ENCODE data around the gene ZNF804A.

The ZNF804A gene

GRCh38 chr2:184849516-184849915, 251.2 kb downstream of the ZNF804A start:
- DNase-seq (ENCODE audit: low read depth, low spot score) = no peak
- in situ Hi-C loops (cut with HindIII; ENCODE audit: low sequenced_read_pairs) = no loop called here
- no peak for TF ChIP-seq CTCF (IDR thresholded peaks at IDR 0.05; ENCODE audit: low read depth, low read length)
- H3K4me3 ChIP-seq (ENCODE audit: low read depth, low read length) = no peak overlapping the region

- in situ Hi-C loops (cut with HindIII; ENCODE audit: low sequenced_read_pairs) = no loop called here
These were observed 253.2 kb downstream of the ZNF804A start for GRCh38 chr2:184851576-184851975.

GRCh38 chr2:184859187-184859586, 260.9 kb downstream of the ZNF804A start:
- DNase-seq (ENCODE audit: low read depth, low spot score) = no peak
- no peak overlapping the region for H3K4me3 ChIP-seq (ENCODE audit: low read depth, low read length)
- in situ Hi-C loops (cut with HindIII; ENCODE audit: low sequenced_read_pairs) = no loop called here
- no peak for TF ChIP-seq CTCF (IDR thresholded peaks at IDR 0.05; ENCODE audit: low read depth, low read length)

More at GRCh38 chr2:184851576-184851975, 253.2 kb downstream of the ZNF804A start:
- no peak overlapping the region for H3K4me3 ChIP-seq (ENCODE audit: low read depth, low read length)
- DNase-seq (ENCODE audit: low read depth, low spot score) = no peak
- no peak for TF ChIP-seq CTCF (IDR thresholded peaks at IDR 0.05; ENCODE audit: low read depth, low read length)

GRCh38 chr2:184860744-184861143, 262.4 kb downstream of the ZNF804A start:
- H3K4me3 ChIP-seq (ENCODE audit: low read depth, low read length) = no peak overlapping the region
- in situ Hi-C loops (cut with HindIII; ENCODE audit: low sequenced_read_pairs) = no loop called here
- TF ChIP-seq CTCF (IDR thresholded peaks at IDR 0.05; ENCODE audit: low read depth, low read length) = no peak
- DNase-seq (ENCODE audit: low read depth, low spot score) = no peak

GRCh38 chr2:184875212-184875611, 276.9 kb downstream of the ZNF804A start:
- no peak for DNase-seq (ENCODE audit: low read depth, low spot score)
- TF ChIP-seq CTCF (IDR thresholded peaks at IDR 0.05; ENCODE audit: low read depth, low read length) = no peak
- in situ Hi-C loops (cut with HindIII; ENCODE audit: low sequenced_read_pairs) = no loop called here
- no peak overlapping the region for H3K4me3 ChIP-seq (ENCODE audit: low read depth, low read length)

- in situ Hi-C loops (cut with HindIII; ENCODE audit: low sequenced_read_pairs) = no loop called here
These were observed 277.6 kb downstream of the ZNF804A start for GRCh38 chr2:184875911-184876310.

More at GRCh38 chr2:184875911-184876310, 277.6 kb downstream of the ZNF804A start:
- H3K4me3 ChIP-seq (ENCODE audit: low read depth, low read length) = no peak overlapping the region
- TF ChIP-seq CTCF (IDR thresholded peaks at IDR 0.05; ENCODE audit: low read depth, low read length) = no peak
- peak; percentile 15 for DNase-seq (ENCODE audit: low read depth, low spot score)

All from astrocyte of the spinal cord (primary cell).